Stimulated activated CD8-positive, alpha-beta memory T cell treated with anti-CD3 and anti-CD28 coated beads, Interleukin-4, amount 100 ng/mL, for 4 hours (primary cell): ENCODE data around the gene RAPGEF4.

Experiments used
- DNase-seq, 2 donors: peaks; one replicate each; pipeline ENCODE4 v3.0.0-alpha.2; 2020; ENCODE audit warnings: low read depth in 2 of 2, low spot score in 1 of 2

RAPGEF4 gene

DNA sequence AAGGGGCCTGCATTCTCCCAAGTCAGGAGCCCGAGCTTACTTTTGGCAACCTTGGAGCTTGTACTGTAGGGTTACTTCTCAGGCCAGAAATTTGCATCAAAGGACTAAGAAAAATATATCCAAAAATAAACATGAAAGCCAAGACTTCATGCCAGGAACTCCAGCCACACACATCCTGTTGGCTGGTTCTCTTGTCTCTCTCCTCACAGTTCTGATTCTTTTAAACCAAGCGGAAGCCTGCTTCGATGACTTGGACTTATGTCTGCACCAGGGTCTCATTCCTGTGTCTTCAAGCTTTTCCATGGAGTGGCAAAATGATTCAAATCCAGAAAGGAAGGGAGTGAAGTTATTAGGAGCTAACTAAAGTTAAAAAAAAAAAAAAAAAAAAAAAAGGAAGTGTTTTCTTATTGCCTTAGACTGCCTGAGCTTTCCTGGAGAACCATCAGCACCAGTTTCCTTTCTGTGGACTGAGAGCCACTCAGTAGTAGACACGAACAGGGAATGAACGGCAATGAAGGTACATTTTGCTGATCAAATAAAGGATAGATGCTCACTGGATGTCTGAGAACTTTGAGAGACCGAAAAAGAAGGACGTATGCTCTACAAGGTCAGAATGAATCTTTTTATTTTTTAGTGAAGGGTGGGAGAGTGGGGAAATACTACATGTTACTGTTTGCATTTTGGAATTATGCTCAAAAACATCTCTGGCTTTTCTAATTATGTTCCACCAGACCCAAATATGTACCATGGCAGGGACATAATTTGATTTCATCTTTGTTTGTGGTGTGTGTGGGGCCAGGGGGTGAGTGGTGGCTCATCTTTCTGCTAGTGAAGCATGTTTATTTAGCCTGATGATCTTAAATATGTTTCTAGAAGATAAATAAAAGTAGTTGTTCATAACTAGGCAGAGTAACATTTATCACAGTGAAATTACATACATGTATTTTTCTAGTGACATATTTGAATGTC lies 86.0 kb downstream of the RAPGEF4 start:
- DNase-seq: no peak

DNA sequence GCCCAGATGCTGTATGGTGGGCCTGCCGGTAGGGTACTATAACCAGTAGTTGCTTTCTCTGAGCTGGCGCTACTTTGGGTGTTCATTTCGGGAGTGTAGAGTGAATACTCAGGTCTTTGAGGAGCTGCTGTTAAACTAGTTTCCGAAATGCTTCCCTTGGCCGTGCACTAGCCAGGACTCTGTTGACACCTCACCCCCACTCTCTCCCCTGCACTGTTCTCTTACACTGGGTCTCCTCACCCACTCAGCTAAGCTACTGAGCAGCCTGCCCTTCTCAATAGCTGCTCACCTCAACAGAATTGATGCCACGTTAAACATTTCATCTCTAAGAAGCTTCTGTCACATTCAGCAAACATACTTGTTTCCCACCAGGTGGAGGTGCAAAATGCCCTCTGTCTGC lies 86.9 kb downstream of the RAPGEF4 start:
- no peak for DNase-seq

DNA sequence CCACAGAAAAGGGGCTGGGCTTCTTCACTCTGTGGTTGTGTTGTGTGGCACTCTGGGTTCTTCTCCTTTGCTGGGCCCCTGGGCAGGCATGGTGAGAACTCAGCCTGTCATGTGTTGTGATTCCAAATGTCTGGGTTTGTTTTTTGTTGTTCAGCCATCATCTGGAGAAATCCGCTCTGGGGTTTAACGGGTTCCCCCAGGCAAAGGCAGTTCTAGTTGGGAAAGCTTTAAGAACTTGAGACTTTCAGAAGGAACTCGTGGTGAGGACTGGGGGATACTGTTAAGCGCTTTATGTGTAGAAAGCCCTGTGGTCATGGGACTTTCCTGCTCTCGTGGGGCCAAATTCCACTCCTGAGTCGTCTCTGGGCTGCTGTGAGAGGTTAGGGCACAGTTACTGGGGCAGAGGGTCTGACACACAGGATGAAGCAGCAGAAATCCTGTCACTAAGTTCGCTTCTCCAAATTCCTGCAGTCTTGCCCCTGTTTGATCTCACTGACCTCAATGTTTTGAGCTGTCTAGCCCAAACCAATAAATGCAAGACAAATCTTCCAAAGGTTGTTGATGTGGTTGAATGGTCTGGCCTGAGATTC lies 87.7 kb downstream of the RAPGEF4 start:
- no peak for DNase-seq

DNA sequence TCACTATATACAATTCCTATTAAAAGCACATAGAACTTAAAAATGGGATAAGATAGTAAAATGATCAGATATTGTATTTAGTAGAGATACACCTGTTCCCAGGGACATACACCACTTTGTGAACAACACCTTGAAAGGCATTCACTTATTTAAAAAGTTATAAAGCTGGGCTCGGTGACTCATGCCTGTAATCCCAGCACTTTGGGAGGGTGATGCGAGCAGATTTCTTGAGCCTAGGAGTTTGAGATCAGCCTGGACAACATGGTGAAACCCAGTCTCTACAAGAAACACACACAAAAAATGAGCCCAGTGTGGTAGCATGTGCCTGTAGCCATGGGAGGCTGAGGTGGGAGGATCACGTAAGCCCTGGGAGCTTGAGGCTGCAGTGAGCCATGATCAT lies 90.9 kb downstream of the RAPGEF4 start:
- no peak for DNase-seq

DNA sequence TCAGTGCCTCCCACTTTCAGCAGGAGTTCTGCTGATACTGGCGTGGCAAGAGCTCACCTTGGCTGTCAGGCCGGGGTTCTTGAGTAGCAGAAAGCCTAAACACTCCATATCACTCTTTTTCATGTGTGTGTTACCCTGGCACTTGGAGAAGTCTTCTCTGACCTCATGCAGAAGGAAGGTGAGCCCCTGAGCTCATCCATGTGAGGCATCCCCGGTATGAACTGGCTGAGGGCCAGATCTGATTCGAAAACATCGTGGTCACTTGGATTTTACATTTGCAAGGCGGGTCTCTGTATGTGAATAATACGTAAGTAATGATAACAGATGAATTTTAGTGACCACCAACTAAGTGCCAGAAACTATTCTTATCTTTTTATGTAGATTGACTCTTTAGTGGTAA lies 93.6 kb downstream of the RAPGEF4 start:
- no peak for DNase-seq

DNA sequence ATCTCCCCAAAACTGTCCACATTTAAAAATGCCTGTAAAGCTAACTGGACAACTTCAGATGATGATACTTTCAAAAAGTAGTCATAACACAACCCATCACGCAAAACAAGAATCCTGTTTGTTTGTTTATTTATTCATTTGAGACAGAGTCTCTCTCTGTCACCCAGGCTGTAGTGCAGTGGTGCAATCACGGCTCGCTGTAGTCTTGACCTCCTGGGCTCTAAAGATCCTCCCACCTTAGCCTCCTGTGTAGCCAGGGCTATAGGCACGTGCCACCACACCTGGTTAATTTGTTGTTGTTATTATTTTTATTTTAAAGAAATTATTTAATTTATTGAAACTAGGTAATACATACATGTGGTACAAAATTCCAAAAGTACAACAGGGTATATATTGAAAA lies 94.8 kb downstream of the RAPGEF4 start:
- DNase-seq: no peak

DNA sequence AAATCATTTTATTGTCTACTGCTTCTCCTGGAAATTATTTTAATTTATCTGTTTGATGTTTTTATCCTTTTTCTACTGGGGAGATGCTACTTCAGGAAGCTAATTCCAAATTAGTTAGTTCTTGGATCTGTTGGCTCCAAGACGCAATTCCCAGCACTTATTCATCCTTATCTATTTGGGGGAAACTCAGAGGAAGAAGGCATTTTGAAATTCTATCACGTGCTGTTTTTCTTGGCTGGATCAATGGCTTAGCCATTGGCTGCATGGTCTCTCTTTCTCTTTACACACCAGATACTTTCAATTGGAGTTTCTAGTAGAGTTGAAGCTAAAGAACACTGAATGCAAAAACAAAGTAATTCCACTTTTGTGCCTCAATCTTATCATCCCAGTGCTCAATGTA lies 98.3 kb downstream of the RAPGEF4 start:
- DNase-seq: no peak

DNA sequence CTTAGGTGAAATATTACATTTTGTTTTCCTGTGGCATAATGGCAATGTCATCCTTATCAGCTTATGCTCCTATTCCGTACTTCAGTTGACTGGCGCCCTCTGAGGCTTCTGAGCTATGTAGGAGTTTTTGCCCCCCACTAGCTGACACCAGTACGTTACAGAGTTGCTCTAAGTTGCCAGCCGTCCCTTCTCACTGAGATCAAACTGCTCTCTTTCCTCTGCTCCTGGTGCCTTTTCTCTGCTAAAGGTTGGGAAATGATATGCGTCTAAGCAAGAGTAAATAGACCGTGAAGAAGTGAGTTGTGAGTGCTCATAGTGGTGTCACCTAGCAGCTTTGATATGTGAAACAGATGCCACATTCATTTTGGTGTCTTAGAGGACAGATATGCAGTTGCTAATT lies 99.2 kb downstream of the RAPGEF4 start:
- no peak for DNase-seq

DNA sequence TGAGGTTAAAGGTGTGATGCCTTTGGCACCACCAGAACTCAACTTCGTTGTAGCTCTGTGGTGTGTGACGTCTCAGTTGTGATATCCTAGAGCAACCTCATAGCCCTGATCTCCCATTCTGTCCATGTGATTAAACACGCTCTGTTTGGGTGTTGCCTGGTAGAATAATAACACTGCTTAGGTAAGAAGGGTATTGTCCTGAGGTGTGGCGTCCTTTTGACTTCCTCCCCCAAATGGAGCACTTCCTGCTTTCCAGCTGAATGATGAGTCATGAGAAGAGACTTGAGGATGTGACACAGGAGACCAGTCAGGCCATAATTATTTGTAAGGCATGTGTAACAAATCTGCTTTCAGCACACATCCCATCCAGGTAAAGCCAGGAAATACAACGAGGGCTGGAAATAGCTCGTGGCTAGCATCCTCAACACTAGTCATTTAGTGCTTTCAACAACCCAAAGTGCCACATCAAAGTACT lies 100.7 kb downstream of the RAPGEF4 start:
- no peak for DNase-seq

DNA sequence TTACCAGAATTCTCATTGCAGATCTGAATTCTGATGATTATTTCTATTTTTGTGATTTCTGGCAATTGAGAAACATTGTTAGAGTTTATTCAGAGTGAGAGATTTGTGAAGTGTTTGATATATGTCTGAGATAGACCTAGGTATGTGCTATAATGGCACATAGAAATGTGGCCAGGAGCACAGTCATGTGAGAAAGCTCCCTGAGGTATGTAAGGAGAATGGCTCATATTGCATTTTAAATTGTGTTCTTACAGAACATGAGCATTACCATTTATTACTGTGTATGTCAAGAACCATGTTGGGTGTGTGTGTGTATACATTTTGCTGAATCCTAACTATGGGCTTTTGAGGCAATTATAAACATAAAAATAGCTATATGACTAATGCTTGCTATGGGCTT lies 101.2 kb downstream of the RAPGEF4 start:
- no peak for DNase-seq

DNA sequence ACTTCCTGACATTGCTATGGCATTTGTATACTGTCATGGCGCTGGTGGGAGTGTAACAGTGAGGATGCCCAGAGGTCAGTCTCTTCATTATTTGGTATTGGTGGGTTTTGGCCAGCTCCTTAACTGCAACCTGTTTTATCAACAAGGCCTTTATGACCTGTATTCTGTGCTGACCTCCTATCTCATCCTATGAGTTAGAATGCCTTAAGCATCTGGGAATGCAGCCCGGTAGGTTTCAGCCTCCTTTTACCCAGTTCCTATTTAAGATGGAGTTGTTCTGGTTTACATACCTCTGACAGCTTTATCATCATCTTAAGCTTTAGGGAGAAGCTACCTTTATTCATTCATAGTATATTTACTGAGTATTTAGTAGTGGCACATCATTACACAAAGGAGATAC lies 103.8 kb downstream of the RAPGEF4 start:
- no peak for DNase-seq

DNA sequence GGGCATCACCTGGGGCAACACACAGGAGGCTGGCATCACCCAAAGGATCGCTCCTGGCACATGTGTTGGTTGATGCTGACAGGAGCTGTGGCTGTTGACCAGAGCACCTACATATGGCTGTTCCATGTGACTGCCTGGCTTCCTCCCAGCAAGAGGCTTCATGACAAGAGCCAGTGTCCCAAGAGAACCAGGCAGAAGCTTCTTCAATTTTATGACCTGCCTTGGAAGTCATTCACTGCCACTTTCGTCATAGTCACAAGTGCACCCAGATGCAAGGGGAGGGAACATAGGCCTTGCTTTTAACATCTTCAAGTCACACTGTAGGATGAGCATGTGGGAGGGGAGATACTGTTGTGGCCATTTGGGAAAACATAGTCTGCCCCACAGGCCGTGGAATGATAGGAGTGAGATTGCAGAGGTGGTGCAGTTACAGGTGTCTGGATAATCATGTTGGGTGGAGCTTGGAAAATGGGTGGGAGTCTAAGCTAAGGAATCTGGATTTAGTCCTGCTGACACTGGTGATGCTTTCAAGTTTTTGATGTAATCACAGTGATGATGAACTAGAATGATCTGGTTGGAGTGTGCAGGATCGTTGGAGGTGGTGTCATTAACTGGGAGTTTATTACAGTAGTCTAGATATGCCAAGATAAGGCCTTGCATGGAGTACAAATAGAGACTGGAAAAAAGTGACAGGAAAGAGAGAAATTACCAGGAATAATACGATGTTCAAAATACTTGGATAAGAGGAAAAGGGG lies 107.0 kb downstream of the RAPGEF4 start:
- no peak for DNase-seq

DNA sequence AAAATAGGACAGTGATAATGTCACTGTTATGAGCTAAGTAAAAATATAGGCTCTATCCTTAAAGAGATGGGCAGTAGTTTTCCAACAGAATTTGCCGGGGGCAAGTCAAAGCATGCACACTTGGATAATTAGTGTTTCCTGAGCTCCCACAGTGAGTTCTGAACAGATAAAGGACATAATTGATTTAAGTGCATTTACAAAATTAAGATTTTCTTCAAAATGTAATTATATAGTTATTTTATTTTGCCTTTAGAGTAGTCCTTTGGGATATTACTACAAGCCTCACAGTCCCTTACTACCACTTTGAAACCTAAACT lies 107.6 kb downstream of the RAPGEF4 start:
- no peak for DNase-seq

DNA sequence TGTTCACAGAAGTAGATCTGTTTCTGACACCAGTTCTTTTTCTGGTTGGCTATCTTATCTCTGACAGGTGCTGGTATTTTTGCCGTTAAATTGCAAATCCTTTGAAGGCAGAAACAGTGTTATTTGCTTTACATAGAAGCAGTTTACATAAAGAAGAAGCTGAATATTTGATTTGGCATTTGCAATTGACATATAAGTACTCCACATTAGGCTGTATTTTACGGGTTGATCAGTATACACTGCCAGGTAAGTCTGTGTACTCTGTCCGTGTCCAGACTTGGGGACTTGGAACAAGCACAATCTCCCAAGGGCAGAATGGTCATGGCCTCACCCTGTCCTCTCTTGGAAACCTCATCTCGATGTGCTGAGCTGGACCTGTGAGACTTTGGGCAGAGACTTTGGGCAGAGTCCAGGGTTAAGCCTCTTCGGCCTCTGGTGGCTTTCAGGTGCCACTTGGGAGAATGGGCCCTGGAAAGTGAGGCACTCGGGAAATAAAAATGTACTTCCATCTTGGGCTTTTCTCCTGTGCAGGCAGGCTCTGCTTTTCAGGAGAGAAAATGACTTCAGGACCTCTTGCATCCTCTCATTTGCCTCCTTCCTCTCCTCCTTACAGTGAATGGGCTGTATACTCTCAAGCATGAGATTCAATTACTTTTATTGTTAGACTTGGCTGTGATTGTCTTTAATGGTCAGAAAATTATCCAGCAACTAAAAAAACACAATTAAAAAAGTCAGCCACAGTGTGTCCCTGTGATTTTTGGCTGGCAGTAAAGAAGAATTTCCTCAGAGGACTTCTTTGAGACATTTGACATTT lies 108.5 kb downstream of the RAPGEF4 start:
- DNase-seq: no peak

DNA sequence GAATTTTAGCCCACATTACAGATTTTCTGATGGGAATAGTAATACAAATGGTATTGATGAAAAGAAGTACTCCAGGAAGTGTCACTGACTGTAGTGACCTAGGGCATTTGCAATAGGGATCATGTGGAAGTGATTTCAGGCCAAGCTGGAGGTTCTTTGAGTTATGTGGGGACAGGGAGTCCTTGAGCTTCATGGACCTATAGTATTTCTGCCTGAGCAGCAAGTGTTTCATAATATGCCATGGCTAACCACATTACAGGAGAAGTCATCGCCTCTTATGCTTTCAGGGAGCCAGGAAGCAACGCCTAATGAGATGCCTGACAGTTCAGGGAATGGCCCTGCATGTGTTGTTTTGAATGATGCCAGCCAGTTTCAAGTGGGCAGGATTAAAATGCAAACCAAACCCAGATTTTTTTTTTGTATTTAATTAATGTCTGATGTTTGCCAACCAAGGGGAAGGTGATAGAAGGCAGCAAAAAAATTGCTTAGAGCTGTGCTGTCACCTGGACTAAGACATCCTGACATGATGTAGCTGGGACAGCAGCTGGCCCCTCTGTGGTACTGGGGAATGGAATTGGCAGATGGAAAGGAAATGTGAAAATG lies 109.5 kb downstream of the RAPGEF4 start:
- DNase-seq: no peak

DNA sequence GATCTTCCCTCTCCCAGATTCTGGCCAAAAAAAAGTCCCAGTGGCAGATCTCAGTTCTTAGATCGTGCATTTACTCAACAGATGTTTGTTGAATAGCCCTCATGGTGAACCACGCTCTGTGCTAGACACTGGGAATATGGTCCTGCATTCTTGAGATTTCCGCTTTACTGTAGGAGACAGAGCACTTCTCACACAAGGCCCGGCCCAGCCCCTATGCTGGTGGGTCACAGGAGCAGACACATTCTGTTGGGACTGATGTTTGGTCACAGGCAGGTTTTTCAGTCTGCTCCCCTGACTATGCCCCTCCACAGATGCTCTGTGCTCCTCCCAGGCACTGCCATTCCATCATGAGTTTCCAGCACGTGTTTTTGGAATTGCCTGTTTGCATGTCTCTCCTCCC lies 110.9 kb downstream of the RAPGEF4 start:
- DNase-seq: no peak

DNA sequence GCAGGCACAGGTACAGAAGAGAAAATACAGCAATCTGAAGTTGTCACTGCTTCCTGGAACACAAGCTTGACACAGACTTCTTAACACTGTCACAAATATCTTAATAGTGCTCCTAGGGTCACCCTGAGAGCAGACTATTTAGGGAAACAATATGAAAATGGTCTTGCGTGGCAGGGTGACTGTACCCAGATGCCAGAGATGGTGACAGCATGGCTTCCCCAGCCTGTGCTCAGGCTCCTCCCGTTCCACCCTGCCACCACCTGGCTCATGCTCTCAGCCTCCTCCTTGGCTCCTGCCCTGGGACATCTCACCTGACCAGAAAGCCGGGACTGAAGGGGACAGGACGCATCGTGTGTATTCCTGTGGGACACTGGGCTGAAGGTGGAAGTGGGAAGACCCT lies 111.5 kb downstream of the RAPGEF4 start:
- DNase-seq: no peak

DNA sequence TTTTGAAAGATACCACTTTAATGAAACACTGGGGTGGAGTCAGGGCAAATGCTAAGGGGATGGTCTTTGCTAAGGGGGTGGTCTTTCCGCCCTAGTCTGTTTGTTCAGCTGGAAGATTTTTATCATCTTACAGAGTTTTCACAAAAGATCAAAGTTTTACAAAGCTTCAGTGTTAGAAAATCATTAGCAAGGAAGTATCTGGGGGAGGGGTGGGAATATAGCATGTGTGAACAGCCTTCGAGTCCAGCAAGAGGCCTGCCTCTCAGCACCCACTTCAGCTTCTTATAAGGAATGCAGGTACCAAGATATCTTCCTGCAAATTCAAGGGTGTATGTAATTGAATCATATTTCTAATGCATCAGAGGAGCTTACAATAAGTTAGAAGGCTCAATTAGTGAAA lies 112.9 kb downstream of the RAPGEF4 start:
- DNase-seq: no peak

DNA sequence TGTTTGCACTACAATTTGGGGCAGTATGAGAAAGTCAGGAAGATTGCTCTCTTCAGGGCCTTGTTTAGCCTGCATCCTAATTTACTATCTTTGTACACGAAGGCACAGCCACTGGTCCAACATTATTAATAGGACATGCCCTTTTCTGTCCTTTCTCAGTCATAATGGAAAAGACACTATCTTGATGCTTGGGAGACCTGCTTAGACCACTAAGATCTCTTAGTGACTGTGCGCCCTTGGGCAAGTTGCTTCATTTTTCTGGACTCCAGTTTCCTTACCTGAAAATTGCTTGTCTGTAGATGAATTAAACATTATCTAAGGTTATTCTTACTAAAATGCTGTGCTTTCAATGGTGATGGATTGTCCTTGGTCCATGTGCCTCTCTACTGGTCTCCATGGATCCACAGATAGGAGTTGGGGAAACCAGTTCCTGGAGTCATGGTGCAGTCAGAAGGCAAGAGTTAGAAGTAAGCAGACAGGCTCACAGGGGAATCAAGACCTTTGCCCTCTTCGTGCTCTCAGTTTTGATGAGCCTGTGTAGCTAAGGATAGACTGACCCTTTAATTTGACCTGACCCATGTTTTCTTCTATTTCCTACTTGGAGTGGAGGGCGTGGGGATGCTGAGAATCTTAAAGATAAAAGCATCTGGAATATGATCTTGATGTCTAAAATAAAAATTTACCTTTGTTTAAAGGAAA lies 114.0 kb downstream of the RAPGEF4 start:
- no peak for DNase-seq

DNA sequence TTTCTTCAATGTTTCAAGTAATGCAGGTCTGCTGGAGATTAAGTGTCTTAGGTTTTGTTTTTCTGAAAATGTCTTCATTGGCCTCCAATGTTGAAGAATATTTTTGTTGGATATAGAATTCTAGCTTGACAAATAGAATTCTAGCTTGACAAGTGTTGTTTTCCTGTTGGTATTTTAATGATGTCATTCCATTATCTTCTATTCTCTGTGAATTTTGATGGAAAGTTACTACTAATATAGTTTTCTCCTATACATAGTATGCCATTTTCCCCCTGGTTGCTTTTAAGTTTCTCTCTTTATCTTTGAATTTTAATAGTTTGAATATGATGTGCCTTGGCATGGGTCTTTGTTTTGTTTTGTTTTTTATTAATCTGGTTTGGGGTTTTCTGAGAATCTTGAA lies 119.9 kb downstream of the RAPGEF4 start:
- DNase-seq: no peak
